ENCODE results near the gene SNCB. TPM values are rescaled to one million over a fixed set of nuclear protein-coding genes. Genes with fewer than 3 reads are reported as not detected.

SNCB gene
- total and polyA plus RNA-seq, 4 donors = 0.02 TPM; not detected in 3

DNA sequence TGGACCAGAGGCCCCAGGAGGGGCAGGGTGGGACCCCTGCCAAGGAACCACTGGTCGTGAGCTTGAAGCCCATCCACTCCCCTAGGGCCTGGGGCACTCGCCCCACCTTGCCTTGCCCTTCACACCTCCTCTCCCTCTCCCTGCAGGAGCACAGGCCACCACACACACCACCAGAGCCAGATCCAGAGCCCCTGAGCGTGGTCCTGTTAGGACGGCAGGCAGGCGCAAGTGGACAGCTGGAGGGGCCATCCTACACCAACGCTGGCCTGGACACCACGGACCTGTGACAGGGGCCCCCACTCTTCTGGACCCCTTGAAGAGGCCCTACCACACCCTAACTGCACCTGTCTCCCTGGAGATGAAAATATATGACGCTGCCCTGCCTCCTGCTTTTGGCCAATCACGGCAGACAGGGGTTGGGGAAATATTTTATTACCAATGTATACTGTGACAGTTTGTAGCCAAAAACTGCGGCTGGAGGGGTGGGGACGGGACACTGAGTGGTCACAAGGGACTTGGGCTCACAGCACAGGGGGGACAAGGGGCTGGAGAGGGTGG lies 34.9 kb downstream of the SNCB start:
- H3K4me3 ChIP-seq = no peak overlapping the region
- peaks cover 0 to 5% (median 0%) of the 10 kb centered on the region in 4 donors for H3K9me3 ChIP-seq (ENCODE audit: control insufficient read depth in 4 of 4, insufficient read depth in 3 of 4, low read length in 3 of 4)
- TF ChIP-seq, protein P1, sequence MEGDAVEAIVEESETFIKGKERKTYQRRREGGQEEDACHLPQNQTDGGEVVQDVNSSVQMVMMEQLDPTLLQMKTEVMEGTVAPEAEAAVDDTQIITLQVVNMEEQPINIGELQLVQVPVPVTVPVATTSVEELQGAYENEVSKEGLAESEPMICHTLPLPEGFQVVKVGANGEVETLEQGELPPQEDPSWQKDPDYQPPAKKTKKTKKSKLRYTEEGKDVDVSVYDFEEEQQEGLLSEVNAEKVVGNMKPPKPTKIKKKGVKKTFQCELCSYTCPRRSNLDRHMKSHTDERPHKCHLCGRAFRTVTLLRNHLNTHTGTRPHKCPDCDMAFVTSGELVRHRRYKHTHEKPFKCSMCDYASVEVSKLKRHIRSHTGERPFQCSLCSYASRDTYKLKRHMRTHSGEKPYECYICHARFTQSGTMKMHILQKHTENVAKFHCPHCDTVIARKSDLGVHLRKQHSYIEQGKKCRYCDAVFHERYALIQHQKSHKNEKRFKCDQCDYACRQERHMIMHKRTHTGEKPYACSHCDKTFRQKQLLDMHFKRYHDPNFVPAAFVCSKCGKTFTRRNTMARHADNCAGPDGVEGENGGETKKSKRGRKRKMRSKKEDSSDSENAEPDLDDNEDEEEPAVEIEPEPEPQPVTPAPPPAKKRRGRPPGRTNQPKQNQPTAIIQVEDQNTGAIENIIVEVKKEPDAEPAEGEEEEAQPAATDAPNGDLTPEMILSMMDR (IDR thresholded peaks at IDR 0.05; ENCODE audit: control extremely low read depth, extremely low read depth) = no peak
- H3K36me3 ChIP-seq (ENCODE audit: control insufficient read depth in 4 of 4, insufficient read depth in 4 of 4, low read length in 4 of 4) = no peaks in the 10 kb centered on the region
- no peaks in the 10 kb centered on the region for H3K4me1 ChIP-seq (ENCODE audit: control insufficient read depth in 5 of 5, insufficient read depth in 5 of 5, low read length in 5 of 5)
- ATAC-seq (ENCODE audit: insufficient read depth, low FRiP score) (no peak), DNase-seq (no peak)
- no peak overlapping the region for H3K27ac ChIP-seq (ENCODE audit: low read depth in 1 of 2, low read length in 1 of 2)
- H3K27me3 ChIP-seq (ENCODE audit: control insufficient read depth in 3 of 3, insufficient read depth in 3 of 3, low read length in 2 of 3) = peaks cover 0 to 4% (median 0%) of the 10 kb centered on the region in 3 donors
- 87 to 93% methylated on average over 10 to 11 of the region's 11 CpGs for WGBS, 2 donors
- no peak overlapping the region for H3K9ac ChIP-seq (ENCODE audit: insufficient read depth in 1 of 2, low read length in 2 of 2)

DNA sequence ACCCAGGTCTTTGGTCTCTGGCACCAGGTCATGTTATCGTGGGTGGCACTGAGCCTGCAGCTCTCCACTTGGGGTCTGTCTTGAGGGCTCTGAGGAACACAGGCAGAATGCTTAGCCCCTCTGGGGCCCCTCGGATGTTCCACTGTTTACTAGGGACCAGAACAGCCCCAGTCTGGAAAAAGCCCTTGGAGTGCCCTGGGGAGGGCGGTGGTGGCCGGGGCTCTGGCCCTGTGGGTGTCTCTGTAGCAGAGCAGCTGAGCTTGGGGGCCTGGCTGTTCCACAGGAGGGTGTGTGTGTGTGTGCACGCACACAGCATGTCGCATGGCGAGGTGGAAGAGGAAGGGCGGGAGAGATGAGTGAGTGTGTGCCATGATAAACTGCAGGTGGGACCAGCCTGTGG lies 35.8 kb downstream of the SNCB start:
- no peak overlapping the region for H3K9ac ChIP-seq (ENCODE audit: insufficient read depth in 1 of 2, low read length in 2 of 2)
- 88 to 92% methylated on average over 8 of the region's 8 CpGs for WGBS, 2 donors
- peaks cover 0 to 5% (median 0%) of the 10 kb centered on the region in 4 donors for H3K9me3 ChIP-seq (ENCODE audit: control insufficient read depth in 4 of 4, insufficient read depth in 3 of 4, low read length in 3 of 4)
- H3K27ac ChIP-seq (ENCODE audit: low read depth in 1 of 2, low read length in 1 of 2) = no peak overlapping the region
- no peak overlapping the region for H3K4me3 ChIP-seq
- TF ChIP-seq, protein P1 (IDR thresholded peaks at IDR 0.05; ENCODE audit: control extremely low read depth, extremely low read depth) = no peak
- no peaks in the 10 kb centered on the region for H3K36me3 ChIP-seq (ENCODE audit: control insufficient read depth in 4 of 4, insufficient read depth in 4 of 4, low read length in 4 of 4)
- H3K27me3 ChIP-seq (ENCODE audit: control insufficient read depth in 3 of 3, insufficient read depth in 3 of 3, low read length in 2 of 3) = peaks cover 0 to 4% (median 0%) of the 10 kb centered on the region in 3 donors
- no peak for DNase-seq
- ATAC-seq (ENCODE audit: insufficient read depth, low FRiP score) = no peak
- H3K4me1 ChIP-seq (ENCODE audit: control insufficient read depth in 5 of 5, insufficient read depth in 5 of 5, low read length in 5 of 5) = no peaks in the 10 kb centered on the region

DNA sequence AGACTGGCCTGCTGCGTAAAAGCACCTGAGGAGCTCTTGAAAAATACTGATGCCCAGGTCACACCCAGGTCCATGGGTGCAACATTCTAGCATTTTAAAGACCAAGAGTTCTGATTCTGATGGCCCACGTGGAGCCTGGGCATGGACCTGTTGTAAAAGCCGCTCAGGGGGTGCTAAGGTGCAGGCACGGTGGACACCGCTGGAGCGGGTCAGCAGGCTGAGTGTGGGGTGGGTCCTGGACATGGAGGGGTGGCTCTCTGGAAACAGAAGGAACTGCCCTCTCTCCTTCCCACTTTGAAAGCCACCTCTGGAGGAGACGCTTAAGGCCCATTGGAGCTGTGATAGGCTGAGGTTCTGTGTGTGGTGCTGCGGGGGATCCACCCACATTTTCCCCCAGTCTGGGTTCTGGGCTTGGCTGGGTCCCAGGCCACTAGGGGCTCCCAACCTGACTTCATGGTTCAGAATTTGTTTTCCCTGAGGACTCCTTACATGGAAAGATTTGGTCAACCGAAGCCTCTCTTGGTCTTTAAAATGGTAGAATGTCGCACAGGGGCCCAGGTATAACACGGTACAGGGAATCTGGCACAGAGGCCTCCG lies 37.0 kb downstream of the SNCB start:
- no peaks in the 10 kb centered on the region for H3K4me1 ChIP-seq (ENCODE audit: control insufficient read depth in 5 of 5, insufficient read depth in 5 of 5, low read length in 5 of 5)
- H3K9me3 ChIP-seq (ENCODE audit: control insufficient read depth in 4 of 4, insufficient read depth in 3 of 4, low read length in 3 of 4) = peaks cover 0 to 5% (median 0%) of the 10 kb centered on the region in 4 donors
- WGBS, 2 donors = 93 to 94% methylated on average over 12 of the region's 12 CpGs
- no peak overlapping the region for H3K27ac ChIP-seq (ENCODE audit: low read depth in 1 of 2, low read length in 1 of 2)
- DNase-seq (no peak), ATAC-seq (ENCODE audit: insufficient read depth, low FRiP score) (no peak)
- no peaks in the 10 kb centered on the region for H3K36me3 ChIP-seq (ENCODE audit: control insufficient read depth in 4 of 4, insufficient read depth in 4 of 4, low read length in 4 of 4)
- peaks cover 0 to 4% (median 0%) of the 10 kb centered on the region in 3 donors for H3K27me3 ChIP-seq (ENCODE audit: control insufficient read depth in 3 of 3, insufficient read depth in 3 of 3, low read length in 2 of 3)
- TF ChIP-seq, protein P1 (IDR thresholded peaks at IDR 0.05; ENCODE audit: control extremely low read depth, extremely low read depth) = no peak
- H3K4me3 ChIP-seq = no peak overlapping the region
- no peak overlapping the region for H3K9ac ChIP-seq (ENCODE audit: insufficient read depth in 1 of 2, low read length in 2 of 2)
